Activated CD4-positive, alpha-beta T cell treated with anti-CD3 and anti-CD28 coated beads, Interleukin-10, Interleukin-2, amounts not matched to agents 100 ng/mL and 50 ng/mL, durations not matched to agents 16 hours and 8 hours (primary cell): ENCODE results near the gene PRKN.

Experiments used
- DNase-seq: peaks from one replicate; pipeline ENCODE4 v3.0.0-alpha.2; 2020

Gene PRKN

DNA sequence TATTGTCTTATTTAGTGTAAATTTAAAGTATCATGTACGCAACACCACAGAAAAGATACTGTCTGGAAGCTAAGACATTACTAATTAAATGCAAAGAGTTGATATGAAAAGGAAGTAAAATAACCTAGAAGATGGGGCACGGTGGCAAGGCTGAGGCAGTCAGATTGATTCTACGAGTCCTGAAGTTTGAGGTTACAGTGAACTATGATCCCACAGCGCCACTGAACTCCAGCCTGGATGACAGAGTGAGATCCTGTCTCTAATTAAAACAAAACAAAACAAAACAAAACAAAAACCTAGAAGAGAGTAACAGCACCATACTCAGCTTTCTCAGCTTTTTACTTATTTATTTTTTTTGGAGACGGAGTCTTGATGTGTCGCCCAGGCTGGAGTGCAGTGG, 199.0 kb downstream of the PRKN start:
- DNase-seq, result no peak

DNA sequence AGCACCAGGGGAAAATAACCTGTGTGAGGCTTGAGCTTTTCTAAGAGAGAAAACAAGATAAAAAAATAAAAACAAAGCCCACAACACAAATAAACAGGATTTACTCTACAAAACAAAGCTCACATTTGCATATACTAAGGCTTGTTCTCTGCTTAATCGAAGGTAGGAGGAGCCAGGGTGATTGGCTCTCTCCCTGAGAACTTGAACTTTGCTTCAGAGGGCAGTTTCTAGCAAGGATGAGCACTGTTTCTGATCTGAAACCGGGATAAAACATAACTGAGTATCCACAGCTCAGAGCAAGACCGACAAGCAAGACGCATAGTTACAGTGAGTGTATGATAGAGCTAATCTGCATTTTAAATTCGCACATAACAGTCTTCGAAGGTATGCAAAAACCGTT, 200.6 kb downstream of the PRKN start:
- DNase-seq, result no peak

DNA sequence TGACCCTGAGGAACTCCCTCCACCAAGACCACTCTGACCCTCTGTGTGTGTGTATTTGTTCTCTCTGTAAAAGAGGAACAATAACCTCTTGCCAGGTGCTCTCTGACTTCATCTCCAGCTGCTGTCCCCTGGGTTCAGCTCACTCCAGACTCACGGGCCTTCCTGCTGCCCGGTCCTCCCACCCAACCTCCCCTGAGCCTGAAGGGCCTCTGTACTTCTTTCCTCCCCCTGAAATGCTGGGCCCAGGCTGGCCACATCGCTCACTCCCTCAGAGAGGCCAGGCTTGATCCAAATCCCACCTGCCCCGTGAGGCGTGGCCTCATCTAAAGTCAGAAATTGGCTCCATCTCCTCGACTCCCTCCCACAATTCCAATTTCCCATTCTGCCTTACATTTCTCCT, 202.4 kb downstream of the PRKN start:
- no peak for DNase-seq

GRCh38 chr6:162512744-162513143, 214.8 kb downstream of the PRKN start:
- no peak for DNase-seq

DNA sequence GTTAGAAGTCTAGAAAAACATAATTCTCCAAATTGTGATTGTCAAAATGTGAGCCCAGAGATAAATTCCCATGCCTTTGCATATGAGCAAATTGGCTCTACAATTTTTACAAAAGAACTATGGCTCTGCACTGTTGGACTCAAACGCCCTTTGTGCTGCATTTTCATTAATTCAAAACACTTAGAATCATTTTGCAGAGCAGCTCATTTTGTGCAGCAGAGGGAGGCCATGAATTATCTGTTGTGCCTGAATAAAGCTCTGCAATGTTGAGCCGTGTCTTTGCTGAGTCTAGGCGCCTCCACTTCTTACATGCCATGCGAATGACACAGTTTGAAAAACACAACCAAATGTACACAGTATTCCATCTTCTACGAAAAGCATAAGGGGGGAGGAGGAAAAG, 230.2 kb downstream of the PRKN start:
- DNase-seq, result no peak

GRCh38 chr6:162493917-162494316, 233.6 kb downstream of the PRKN start:
- DNase-seq, result no peak

GRCh38 chr6:162491637-162492036, 235.9 kb downstream of the PRKN start:
- no peak for DNase-seq

- no peak for DNase-seq
Observed at GRCh38 chr6:162489101-162489976, 238.2 kb downstream of the PRKN start.

- no peak for DNase-seq
Observed at GRCh38 chr6:162488444-162488843, 239.1 kb downstream of the PRKN start.

- DNase-seq, result no peak
Observed at GRCh38 chr6:162485464-162485863, 242.1 kb downstream of the PRKN start.

DNA sequence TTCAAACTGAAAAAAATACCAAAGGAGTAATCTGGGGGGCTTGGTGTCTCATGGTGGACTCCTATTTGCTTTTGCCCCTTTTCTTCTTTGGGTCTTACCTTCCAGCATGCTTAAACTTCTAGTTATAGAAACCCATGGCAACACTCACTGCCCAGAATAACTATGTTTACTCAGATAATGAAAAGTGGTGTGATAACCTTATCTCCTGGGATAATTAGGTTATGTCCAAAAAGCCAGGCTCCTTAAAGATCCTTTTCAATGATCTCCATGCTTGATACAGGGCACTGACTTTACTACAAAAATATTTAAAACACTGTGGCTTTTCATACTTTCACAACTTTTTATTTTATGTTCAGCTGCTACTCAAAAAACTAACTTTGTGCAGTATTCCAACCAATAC, 245.6 kb downstream of the PRKN start:
- no peak for DNase-seq

DNA sequence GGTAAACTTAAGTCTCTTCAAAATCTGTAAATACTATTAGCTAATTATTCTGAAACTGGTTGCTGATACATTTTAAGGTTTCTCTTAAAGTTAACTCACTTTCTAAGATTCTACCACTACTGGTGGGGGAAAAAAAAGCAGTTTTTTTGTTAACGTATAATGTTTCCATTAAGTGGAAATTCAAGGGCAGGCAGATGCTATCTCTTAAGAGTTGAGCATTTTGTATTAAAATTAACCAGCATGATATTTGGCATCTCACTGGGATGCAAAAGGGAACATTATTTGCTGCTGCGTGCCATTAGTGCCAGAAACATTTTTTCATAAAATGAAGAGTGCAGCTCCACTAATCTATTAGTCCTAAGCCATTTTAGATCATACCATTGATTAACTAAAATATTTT, 246.2 kb downstream of the PRKN start:
- DNase-seq, result no peak

DNA sequence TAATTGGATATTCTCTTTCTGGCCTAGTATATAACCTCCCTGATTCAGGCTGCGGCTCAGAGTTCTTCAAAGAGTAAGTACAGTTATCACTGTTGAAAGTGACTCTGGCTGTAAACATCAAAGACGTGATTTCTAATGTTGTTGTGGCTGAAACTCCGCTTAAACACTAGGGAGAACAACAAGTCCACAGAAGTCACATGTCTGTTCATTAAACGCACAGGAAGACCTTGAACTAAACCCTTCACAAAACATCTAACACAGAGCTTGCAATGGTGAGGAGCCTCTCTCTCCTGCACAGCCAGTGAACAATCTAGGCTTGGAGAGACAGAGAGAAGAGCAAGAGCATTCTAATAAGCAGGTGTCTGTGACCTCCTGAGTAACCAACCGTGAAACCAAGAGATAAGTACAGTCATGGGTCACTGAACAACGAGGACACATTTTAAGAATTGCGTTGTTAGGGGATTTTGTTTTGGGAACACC, 249.3 kb downstream of the PRKN start:
- DNase-seq, result no peak

- DNase-seq, result no peak
Observed at GRCh38 chr6:162474722-162475121, 252.8 kb downstream of the PRKN start.

GRCh38 chr6:162471842-162472241, 255.7 kb downstream of the PRKN start:
- DNase-seq, result no peak

GRCh38 chr6:162468326-162468725, 259.2 kb downstream of the PRKN start:
- DNase-seq, result no peak

GRCh38 chr6:162467679-162468078, 259.9 kb downstream of the PRKN start:
- DNase-seq, result no peak

DNA sequence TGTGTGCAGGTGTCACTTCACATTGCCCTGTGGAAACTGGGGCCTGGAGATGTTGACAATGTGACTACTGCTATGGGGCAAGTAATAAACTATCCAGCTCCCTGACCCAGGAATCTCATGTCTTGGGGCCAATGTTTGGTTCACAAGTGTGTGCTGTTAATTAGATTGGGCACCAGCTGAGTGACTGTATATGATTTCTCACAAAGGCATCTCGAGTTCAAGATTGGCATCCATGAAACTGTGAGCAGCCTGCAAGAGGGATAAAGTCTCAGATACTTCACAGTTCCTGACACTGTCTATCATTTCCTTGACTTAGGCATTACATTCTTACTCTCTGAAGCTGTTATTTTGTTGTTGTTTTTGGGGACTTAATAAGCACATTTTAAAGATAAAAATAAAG, 264.0 kb downstream of the PRKN start:
- no peak for DNase-seq

- DNase-seq, result no peak
Observed at GRCh38 chr6:162459985-162460384, 267.6 kb downstream of the PRKN start.

DNA sequence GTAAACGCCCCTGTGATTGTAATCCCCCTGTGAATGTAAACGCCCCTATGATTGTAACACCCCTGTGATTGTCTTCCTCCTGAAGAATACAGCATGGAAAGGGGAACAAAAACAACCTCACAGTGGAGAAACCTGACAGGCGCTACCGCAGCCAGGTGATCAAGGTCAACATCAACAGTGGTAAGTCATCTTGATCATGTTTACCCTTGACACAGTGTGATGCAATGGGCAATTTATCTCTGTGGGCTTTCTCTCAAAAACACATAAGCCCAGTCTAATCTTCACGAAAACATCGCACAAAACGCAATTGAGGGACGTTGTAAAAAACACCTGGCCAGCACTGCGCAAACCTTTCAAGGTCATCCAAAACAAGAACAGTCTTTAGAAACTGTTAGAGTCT, 277.2 kb downstream of the PRKN start:
- no peak for DNase-seq

- DNase-seq, result no peak
Observed at GRCh38 chr6:162448294-162448693, 279.3 kb downstream of the PRKN start.

GRCh38 chr6:162443101-162443500, 284.5 kb downstream of the PRKN start:
- DNase-seq, result no peak

DNA sequence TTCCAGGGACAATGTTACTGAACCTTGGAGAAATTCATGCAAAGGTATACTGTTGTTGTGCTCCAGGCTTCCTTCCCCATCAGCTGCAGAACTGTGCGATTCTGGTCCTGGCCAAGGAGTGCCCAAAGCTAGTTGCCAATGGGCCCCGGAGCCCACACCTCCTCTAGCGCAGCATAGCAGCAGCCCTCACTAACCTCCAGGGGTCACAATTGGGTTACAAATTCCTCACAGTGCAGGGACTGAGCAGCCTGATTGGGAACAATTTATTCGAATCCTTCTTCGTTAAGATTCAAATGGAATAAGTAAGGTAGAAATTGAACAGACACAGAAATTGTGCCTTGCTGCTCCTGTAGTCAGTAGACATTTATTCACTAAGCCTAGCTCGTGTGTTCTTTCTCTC, 284.9 kb downstream of the PRKN start:
- DNase-seq, result no peak

- DNase-seq, result no peak
Observed at GRCh38 chr6:162441991-162442390, 285.6 kb downstream of the PRKN start.

GRCh38 chr6:162438980-162439379, 288.6 kb downstream of the PRKN start:
- DNase-seq, result no peak
